Measurements from ENCODE around the gene POLG. TPM values are rescaled to one million over a fixed set of nuclear protein-coding genes. Genes with fewer than 3 reads are reported as not detected.

Gene POLG
- total RNA-seq (2014; rRNA removed; shearing (Covaris generic)) = 74.9 and 82.3 TPM in 2 replicates

DNA sequence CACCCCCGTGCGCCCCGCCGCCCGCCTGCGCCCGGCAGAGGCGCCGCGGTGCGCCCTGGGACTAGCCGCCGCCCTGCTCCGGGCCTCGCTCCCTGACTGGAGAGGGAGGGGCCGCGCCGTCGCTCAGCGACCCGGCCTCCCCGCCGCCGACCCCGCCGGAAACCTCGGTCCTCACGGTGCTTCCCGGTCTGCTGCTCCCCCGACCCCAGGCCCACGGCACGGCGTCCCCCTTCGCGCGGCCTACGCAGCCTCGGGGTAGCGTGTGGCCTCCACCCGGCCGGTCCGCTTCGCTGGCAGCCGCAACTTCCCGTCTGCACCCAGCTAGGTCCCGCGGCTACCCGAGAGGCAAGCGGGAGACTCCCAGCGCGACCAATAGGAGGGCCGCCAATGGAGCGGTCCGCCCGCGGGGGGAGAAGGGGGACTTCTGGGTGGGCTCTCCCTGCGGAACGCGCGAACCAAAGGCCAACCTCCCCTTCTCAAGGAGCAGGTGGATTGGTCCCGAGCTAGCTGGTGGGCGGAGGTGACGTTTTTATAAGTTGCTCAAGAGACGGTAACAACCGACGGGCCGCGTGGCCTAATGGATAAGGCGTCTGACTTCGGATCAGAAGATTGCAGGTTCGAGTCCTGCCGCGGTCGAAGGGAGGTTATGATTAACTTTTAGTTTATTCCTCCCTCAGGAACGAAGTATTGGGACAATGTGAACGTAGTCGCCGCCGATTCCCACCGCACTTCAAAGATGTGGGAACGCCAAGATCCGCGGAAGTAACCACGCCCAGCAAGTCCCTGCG lies at the start of gene POLG:
Gene POLG (minus strand): TSS at position 315 of the 788 bp plus-strand sequence. CDS start 1,070 bp downstream, outside the sequence.

Small RNAs within 50 kb of the gene (small RNA-seq; reads per million reads assigned to genes)
- not detected for gene MIR6766

Other genes starting within 250 kb of the POLG start
- 28.6 and 30.1 TPM in 2 replicates for gene ABHD2, start 246.4 kb downstream of the POLG start, total RNA-seq (2014; rRNA removed; shearing (Covaris generic))
- gene RLBP1, start 113.2 kb downstream of the POLG start, total RNA-seq (2014; rRNA removed; shearing (Covaris generic)) = 3.7 and 5.3 TPM in 2 replicates
- 53.5 and 64.7 TPM in 2 replicates for gene FANCI, start 90.8 kb downstream of the POLG start, total RNA-seq (2014; rRNA removed; shearing (Covaris generic))
- not detected in 2 replicates for gene RHCG, start 161.8 kb upstream of the POLG start, total RNA-seq (2014; rRNA removed; shearing (Covaris generic))
- 9.2 and 10.2 TPM in 2 replicates for gene TICRR, start 240.6 kb upstream of the POLG start, total RNA-seq (2014; rRNA removed; shearing (Covaris generic))